Gastroesophageal sphincter (tissue), 3 donors: ENCODE data around the gene LRP1B.

Experiments used
- POLR2A ChIP-seq, 2 donors: fragments of 450-650 bp; IDR thresholded peaks; one replicate each; pipeline ENCODE4 v1.6.1; 2017; ENCODE audit warnings: antibody characterized with exemption in 2 of 2, mild to moderate bottlenecking in 2 of 2, moderate library complexity in 1 of 2
- POLR2AphosphoS5 ChIP-seq: sonication (generic); formaldehyde crosslinking; IDR thresholded peaks from one replicate; pipeline ENCODE4 v1.6.1; 2017; ENCODE audit warnings: antibody characterized with exemption
- TF ChIP-seq, protein P1 (sequence below), 4 experiments: fragments of 200-600 bp in 2 of 4; fragments of 450-650 bp in 2 of 4; sonication (generic) in 1 of 4; IDR thresholded peaks; one replicate each; pipeline ENCODE4 v1.5.1; 2017 to 2019; ENCODE audit warnings: antibody characterized with exemption in 4 of 4, mild to moderate bottlenecking in 2 of 4, moderate library complexity in 2 of 4

DNA sequence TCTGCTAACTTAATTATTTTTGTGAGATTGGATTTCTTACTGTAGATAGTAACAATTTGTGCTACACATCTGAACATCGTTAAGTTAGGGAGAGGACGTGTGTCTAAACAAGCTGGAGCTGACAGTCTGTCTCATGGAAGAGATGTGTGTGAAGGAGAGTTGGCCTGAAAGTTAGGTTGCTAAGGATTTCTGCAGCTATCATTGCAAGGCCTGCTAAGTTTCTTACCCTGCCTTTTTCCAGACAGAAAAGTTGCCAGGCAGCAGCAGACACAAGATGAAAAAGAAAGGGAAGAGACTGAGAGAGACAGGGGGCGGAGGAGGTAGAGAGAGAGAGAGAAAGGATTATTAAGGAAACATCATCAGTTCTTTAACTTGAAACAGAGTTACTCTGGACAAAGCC lies 4.1 kb upstream of the LRP1B start:
- no peak for TF ChIP-seq POLR2A (IDR thresholded peaks at IDR 0.05)
- TF ChIP-seq, protein P1, sequence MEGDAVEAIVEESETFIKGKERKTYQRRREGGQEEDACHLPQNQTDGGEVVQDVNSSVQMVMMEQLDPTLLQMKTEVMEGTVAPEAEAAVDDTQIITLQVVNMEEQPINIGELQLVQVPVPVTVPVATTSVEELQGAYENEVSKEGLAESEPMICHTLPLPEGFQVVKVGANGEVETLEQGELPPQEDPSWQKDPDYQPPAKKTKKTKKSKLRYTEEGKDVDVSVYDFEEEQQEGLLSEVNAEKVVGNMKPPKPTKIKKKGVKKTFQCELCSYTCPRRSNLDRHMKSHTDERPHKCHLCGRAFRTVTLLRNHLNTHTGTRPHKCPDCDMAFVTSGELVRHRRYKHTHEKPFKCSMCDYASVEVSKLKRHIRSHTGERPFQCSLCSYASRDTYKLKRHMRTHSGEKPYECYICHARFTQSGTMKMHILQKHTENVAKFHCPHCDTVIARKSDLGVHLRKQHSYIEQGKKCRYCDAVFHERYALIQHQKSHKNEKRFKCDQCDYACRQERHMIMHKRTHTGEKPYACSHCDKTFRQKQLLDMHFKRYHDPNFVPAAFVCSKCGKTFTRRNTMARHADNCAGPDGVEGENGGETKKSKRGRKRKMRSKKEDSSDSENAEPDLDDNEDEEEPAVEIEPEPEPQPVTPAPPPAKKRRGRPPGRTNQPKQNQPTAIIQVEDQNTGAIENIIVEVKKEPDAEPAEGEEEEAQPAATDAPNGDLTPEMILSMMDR (IDR thresholded peaks at IDR 0.05), result no peak
- TF ChIP-seq POLR2AphosphoS5, result no peak
